ENCODE results near the gene MATR3.

MATR3 gene

DNA sequence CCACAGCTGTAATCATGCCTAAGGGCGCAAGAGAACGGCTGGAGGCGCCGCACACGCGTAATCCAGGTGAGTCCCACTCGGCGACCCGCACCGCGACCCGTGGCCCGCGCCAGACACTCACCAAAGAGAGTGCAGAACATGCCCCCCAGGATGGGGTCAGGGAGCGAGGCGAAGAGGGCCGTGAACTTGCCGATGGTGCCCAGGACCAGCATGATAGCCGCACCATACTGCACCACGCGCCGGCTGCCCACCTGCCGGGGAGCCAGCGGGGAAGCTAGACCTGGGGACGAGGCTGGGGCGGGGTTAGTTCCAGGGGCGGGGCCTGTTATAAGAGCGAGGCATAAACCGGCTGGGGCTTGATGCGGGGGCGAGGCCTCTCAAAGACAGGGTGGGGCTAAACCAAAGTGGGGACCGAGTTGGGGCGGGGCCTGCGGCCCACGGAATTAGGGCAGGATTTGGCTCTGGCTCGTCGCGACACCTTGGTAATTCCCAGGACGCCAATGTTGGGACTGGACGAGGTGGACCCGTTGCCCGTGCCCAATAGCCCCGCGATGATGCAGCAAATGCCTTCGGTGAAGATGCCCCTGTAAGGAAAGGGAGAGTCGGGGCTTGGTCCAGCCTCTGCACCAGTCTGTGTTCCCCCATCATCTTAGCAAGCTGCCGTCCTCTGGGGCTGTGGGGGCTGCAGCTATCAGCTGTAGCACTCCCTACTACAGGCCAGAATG lies 84.7 kb downstream of the MATR3 start:
- no peak overlapping the region for H3K4me3 ChIP-seq (ENCODE audit: low read depth, low read length)
- no peak for DNase-seq (ENCODE audit: low read depth)
- TF ChIP-seq, protein P1, sequence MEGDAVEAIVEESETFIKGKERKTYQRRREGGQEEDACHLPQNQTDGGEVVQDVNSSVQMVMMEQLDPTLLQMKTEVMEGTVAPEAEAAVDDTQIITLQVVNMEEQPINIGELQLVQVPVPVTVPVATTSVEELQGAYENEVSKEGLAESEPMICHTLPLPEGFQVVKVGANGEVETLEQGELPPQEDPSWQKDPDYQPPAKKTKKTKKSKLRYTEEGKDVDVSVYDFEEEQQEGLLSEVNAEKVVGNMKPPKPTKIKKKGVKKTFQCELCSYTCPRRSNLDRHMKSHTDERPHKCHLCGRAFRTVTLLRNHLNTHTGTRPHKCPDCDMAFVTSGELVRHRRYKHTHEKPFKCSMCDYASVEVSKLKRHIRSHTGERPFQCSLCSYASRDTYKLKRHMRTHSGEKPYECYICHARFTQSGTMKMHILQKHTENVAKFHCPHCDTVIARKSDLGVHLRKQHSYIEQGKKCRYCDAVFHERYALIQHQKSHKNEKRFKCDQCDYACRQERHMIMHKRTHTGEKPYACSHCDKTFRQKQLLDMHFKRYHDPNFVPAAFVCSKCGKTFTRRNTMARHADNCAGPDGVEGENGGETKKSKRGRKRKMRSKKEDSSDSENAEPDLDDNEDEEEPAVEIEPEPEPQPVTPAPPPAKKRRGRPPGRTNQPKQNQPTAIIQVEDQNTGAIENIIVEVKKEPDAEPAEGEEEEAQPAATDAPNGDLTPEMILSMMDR (IDR thresholded peaks at IDR 0.05; ENCODE audit: control insufficient read depth, extremely low read depth, insufficient read depth): no peak

DNA sequence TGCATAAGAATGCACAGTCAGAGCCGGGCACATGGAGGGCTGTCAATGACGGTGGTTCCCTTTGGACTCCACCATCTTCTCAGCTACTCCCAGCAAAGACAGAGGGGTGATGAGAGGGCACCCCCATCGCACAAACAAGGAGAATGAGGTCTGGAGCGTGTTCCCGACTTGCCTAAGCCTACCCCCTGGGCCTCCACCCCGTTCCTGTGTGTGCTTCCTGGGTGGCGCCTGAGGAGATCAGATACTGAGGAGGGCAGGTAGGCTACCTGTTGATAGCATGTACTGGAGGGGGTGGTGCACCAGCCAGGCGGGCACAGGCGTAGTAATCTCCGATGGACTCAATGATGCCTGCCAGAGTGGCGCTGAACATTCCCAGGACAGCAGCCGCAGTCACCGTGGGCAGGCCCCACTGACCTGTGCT lies 85.4 kb downstream of the MATR3 start:
- TF ChIP-seq, protein P1 (IDR thresholded peaks at IDR 0.05; ENCODE audit: control insufficient read depth, extremely low read depth, insufficient read depth): no peak
- H3K4me3 ChIP-seq (ENCODE audit: low read depth, low read length): no peak overlapping the region
- no peak for DNase-seq (ENCODE audit: low read depth)

DNA sequence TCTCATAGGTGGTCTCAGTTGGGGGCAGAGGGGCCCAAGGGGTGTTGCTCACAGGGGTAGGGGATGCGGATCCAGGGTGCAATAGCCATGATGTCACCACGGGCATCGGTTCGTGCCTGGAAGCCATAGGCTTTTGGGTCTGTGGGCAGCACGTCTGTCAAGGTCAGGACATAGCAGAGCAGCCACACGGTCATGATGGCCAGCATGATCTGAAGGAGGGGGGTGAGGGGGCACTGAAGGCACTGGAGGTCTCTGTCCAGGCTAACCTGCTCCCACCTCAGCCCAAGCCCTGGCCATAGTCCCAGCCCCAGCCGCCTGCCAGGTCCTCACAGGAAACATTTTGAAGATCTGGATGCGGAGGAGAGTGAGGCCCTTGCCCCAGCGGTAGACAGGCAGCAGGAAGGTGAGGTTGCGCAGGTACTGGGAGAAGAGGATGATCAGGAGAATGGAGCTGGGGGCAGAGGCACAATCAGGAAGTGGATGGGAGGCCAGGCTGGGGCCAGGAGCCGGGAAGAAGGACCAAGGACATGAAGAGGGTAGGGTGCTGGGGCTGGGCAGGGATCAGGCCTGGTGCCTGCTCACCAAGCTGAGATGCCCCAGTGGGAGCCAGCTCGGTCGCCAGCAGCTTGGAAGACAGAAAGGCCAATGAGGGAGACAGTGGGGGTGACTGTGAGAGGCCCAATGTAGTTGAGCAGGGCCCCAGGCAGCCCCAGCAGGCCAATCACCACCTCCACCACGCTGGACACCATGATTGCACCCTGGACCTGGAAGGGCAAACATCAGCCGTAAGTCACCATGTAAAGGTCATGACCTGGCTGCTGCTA lies 86.3 kb downstream of the MATR3 start:
- H3K4me3 ChIP-seq (ENCODE audit: low read depth, low read length): no peak overlapping the region
- no peak for DNase-seq (ENCODE audit: low read depth)
- TF ChIP-seq, protein P1 (IDR thresholded peaks at IDR 0.05; ENCODE audit: control insufficient read depth, extremely low read depth, insufficient read depth): no peak
